GM18907 (cell line): ENCODE data around the gene SLC36A1.

Experiments used
- ATAC-seq: cut with Tn5 transposase; IDR thresholded peaks from one replicate; pipeline ENCODE4 v1.9.1; 2021; ENCODE audit warnings: mild to moderate bottlenecking, moderate library complexity; ENCODE audit not compliant: unreplicated experiment

The SLC36A1 gene

DNA sequence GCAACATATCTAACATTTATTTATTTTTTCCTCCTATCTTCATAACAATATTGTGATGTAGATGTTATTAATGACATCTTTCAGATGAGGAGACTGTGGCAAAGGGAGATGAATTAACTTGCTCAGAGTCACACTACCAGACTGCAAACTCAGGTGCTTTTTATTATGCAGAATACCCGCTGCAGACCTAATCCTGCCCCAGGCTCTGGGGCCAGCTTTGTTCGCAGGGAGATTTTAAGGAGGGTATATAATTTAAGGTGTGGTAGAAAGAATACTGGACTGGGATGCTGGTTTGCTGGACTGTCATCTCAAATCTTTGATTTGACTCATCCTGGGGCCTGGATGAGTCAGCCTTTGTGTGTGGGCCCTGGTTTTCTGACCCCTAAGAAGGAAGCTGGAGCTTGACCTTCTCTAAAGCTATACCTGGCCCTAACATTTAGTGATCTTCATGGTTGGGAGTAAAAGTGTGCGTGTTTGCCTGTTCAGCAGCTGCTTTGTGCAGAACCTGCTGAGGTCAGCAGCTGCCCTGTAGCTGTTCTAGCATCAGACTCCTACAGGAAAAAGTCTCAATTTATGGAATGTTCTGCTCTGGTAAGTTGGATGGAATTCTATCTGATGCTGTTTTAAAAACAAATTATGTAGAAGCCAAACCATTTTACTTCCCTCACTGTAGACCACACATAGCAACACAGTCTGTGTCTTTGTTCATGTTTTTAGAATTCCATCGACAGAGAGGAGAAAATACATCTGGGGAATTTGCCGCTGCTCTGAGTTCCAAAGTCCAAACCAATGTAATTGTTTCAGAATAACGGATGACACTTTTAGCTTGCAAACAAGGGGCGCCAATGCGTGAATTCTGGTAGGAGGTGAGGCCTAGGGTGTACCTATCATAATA lies 4.5 kb downstream of the SLC36A1 start:
- peak; percentile 67 for ATAC-seq

DNA sequence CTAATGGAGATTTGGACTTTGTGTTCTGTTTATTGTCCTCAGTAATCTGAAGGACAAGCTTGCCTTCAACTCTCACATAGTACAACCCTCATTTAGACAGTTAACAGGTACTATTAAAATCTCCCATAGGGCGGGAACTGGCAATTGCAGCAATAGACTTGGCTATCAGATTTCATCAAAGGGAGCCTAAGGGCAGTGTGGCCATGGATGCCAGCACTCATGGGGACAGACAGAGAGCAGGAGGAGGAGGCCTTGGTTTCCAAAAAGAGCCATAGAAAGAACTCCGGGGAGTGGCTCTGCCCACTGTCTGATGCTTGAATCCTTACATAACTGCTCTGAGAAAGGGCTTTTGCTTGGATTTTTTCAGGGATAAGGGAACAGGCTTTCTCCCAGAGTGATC lies 6.8 kb downstream of the SLC36A1 start:
- ATAC-seq: no peak

DNA sequence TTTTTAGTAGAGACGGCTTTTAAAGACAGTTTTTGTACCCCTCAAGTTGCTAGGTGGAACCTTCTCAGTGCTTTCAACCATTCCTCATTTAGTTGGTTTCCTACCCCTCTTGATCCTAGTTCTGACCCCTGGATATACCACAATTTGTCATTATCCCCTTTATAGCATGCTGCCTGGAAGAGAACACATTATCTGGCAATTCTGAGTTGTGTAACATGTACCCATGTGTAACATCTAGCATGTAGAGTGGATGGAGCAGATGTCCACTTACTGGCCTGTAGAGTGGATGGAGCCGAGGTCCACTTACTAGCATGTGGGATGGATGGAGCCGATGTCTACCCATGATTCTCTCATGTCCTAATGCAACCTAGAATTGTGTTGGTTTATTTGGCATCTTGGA lies 7.5 kb downstream of the SLC36A1 start:
- no peak for ATAC-seq

DNA sequence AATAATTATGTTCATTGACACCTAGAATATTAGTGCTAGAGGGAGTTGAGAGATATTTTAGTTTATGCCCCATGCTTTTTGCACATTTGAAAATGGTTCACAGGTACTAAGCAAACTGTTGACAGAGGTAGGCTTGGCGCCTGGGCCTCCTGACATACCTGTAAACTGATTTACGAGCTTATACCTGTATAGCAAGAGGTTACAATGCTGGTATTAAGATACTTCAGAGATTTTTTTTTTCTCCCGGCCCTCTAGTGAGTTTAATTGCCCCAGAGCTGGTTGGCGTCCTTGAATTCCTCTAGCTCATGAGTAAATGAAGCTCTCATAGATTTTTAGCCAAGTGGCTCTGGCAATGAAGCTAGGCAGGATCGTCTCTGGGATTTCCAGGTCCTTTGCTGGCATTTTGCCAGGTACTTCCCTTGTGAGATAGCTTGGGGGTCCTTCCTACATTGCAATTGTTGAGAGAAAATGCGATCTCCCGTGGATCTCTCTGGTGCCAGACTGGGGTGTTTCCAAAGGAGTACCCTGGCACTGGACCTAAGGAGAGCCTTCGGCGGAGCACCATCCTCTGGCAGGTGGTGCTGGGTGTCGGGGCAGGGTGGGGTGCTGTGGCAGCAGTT lies 9.0 kb downstream of the SLC36A1 start:
- ATAC-seq: no peak

DNA sequence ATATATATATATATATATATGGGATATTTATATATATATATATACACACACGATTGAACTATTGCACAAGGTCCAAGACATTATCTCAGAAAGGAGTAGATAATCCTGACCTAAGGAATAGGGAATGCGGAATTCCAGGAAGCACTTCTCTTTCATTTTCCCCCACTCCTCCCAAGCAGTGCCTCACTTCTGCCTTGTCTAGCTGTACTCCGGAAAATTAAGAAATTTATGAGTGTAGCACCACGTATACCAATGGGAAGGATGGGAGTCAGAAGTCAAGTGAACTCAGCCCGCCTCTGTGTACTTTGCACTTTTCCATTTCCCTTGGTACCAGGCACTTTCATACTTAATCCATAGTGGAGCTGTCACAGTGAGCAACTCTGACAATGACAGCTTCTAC lies 10.9 kb downstream of the SLC36A1 start:
- no peak for ATAC-seq

DNA sequence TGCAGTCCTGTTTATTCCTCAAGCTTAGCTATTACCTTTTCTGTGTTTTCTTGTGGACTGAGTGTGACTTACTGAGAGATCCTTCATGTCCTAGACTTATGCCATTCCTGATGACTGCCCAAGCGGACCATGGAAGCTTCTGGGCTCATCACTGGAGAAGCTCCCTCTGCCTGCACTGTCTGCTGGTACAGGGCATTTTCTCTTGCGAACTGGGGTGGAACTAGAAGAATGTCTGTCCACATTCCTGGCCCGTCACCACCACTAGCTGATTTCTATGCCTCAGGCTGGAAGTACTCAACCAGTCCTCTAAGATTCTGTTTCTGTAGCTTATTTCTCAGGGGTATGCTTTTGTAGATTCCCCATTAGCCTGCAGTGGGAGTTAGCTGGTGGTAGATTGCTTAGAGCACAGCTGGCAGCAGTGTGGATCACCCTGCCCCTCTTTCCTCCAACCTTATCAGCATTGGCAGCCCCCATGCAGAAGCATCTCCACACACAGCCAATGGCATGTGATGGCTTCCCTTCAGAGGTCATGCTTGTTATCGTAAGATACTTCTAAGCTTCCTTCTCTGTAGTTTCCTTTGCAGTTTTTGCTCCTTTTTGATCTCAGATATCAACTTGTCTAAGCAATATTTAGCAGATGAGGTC lies 12.4 kb downstream of the SLC36A1 start:
- ATAC-seq: no peak

DNA sequence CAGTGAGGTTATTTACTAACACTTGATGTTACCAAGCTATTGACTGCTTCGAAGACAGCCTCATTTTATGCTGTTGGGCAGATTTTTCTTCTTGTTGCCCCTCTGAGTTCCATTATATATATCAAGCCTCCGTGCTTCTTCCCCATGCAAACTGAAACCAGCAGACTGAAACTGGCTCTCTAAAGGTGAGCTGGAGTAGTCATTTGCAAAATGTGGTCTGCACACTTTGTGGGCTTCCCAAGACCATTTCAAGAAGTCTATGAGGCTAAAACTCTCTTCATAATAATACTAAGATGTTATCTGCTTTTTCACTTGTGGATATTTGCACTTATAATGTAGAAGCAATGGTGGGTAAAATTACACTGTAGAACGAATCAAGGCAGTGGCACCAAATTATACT lies 13.9 kb downstream of the SLC36A1 start:
- peak; percentile 98 for ATAC-seq

DNA sequence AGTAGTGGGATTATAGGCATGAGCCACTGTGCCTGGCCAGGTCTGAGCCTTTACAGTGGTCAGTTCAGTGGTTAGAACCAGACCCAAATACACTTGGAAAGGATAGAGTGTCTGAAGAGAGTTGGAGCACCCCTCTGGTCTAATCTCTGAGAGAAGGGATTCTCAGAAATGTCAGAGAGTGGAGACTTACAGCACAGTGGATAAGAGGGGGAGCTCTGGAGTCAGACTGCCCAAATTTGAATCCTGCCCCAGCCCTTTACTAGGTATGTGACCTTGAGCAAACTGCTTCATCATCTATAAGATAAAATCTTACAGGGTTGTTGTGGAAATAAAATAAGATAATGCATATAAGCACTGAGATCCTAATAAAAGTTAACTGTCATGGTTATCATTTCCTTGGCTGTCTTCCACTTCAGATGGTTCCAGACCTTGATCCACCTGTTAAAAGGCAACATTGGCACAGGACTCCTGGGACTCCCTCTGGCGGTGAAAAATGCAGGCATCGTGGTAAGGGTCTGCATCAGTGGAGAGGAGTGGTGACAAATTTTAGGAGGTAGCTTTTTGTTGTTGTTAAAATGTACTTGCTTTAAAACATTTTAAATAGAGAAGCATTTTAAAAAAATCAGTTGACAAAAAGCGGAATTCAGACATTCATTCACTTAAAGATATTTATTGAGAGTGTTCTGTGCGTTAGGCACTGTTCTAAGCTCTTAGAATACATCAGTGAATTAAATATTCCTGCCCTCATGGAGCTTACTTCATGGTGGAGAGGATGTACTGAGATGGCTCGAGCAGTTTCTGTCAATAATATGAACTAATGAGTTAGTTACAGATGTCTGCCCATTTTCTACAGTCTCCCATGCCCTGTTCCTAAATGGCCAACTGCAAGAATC lies 16.0 kb downstream of the SLC36A1 start:
- no peak for ATAC-seq

DNA sequence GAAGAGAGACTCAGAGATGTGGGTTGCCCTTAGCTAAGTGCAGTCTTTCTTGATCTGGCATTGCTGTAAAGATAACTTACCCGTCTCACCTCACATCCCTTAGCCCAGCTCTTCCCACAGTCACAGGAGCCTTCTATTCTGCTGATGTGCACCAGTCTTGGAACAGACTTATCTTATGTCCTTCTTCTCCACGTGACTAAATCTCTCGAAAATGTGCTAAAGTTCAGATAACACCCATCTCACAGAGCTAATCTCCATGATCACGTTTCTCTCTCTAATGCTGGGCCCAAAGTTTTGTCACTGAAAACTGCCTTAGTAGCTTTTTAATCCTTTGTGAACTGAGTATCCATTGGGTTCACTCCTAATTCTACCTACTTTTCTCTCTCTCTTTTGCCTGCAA lies 16.7 kb downstream of the SLC36A1 start:
- no peak for ATAC-seq

DNA sequence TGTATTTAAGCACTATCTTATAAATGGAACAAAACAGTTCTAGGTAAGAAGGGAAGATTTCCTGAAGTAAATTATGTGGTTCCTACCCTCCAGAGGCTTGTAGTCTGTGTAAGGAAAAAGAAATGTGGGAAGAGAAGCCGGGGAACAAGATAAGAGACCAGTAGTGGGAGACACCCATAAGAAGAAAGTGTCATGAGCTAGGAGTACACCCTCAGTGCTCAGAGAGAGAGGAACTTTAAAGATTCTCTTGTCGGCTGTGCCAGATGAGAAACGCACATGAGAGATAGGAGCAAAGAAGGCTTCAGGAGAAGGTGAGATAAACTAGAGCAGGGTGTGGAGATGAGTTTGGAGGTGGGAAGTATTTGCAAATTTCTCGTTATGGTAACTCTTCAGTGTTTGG lies 18.1 kb downstream of the SLC36A1 start:
- ATAC-seq: no peak

DNA sequence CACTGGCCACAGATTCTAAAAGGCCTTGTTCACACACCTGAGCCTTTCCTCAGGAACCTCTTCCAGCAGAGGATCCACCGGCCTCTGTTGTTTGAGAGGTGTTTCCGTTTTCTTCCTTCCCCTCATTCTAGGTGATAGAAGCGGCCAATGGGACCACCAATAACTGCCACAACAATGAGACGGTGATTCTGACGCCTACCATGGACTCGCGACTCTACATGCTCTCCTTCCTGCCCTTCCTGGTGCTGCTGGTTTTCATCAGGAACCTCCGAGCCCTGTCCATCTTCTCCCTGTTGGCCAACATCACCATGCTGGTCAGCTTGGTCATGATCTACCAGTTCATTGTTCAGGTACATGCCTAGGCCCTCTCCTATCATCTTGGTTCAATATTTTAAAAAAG lies 20.2 kb downstream of the SLC36A1 start:
- no peak for ATAC-seq

DNA sequence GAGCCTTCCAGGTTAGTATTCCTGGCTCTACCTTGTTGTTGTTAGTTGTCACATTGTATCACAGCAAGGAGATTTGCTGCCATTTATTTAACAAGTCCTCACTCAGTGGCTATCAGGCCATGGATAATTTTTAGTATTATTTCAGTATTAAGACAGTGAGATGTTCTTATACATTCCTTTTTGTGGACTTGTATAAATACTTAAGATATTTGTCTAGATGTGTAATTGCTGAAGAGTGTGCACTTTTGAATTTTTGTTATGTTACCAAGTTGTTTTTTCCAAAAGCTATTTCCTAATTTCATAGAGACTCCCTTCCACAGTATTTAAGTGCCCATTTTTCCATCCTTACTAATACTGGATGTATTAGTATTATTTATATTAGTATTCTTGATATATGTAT lies 22.0 kb downstream of the SLC36A1 start:
- ATAC-seq: no peak

DNA sequence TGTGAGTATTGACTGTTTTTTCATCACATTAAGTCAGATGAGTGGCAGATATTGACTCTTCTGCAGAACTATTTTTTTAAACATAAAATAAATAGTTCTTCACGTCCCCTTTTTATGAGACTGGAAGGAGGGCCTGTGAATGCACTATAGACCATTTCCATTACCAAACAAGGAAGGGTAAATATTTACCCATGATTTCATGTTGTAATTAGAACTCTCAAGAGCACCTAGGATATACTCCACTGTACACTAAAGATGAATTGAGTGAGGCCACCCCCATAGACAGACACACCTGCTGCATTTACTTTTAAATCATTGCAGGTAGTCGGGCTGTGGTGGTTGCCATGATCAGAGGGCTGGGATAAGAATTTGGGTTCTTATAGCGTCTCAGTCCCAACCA lies 22.6 kb downstream of the SLC36A1 start:
- ATAC-seq: no peak

DNA sequence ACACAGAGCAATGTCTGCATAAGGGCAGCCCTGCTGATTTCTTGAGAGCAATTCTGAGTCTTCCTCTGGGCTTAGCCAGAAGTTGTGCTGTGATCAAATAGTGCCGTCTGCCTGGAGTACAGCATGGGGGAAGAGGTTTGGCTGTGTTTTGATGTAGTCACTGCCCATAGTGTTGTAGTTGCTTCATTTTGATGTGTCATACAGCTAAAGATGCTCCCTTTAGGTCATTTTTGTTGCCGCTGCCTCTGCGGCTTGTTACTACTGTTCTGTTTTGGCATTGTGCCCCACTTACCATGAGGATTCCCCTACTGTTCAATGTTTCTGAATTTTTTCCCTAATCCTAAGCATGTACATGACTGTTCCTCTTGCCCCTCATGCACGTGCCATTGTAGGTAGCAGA lies 23.0 kb downstream of the SLC36A1 start:
- no peak for ATAC-seq

DNA sequence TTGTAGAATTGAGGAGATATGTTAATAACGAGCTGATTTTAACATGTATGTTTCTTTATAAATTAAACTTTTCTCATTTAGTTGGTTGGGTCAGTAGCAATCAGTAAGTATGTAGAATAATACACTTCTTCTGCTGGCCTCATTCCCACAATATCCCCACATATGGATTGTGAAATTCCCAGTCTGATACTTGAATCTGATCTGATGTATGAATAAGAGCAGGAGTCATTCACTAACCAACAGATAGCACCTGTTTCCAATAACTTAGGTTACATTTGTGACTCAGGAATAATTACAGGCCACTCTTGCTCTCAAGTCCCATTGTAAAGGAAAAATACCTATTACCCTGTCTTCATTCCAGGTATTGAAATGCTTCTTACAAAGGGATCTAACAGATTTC lies 23.9 kb downstream of the SLC36A1 start:
- ATAC-seq: no peak

DNA sequence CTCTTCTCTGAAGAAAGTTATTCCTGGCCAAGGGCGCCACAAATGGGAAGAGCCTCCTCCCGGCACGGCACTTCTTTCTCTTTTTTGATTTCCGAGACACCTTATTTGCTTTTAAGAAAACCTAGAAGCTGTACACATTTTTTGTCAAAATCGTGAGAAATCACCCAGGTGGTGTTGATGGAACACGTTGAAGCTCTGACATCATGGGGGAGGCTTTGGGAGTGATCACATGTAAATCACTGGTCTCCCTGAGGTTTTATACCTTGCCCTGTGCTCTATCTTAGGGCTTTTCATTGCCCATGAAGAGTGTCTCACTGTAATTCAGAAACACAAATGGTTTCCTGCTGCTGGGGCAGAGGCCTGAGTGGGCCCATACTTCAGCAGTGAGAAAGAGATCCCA lies 27.4 kb downstream of the SLC36A1 start:
- ATAC-seq: no peak

DNA sequence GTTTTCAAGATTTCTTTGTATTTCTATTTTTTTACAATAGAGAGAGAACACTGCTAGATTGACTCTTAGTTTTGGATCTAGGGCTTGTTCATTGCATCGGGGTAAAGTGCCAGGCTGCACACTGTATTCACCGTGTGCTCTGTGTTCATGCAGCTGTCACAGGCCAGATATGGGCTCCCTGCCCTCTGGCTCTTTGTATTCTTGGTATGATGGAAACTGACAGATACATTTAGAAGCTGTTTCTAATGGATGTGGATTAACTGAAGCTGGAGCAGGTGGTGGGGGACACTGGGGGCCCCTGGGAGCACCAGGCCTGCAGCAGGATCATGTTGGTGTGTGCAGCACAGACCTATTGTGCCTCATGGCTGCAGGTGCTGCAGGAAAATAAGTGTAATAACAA lies 28.0 kb downstream of the SLC36A1 start:
- no peak for ATAC-seq

DNA sequence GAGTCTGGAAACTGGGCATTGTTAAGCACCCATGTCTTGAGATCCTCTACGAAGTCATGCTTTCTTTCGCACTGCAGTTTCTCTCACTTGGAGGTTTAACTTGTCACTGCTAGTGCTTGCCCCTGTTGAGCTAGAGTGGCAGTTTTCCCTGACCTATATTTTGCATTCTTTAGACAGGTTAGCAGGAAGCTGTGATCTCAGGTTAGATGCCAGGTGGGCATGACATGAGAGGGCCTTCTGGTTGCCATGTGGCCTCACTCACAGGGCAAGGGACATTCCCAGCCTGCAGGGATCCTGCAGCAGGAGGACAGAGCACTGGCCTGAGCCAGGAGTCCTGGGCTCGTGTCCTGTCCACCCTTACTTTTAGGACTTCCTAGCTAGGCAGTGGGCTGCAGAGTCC lies 28.6 kb downstream of the SLC36A1 start:
- ATAC-seq: no peak

DNA sequence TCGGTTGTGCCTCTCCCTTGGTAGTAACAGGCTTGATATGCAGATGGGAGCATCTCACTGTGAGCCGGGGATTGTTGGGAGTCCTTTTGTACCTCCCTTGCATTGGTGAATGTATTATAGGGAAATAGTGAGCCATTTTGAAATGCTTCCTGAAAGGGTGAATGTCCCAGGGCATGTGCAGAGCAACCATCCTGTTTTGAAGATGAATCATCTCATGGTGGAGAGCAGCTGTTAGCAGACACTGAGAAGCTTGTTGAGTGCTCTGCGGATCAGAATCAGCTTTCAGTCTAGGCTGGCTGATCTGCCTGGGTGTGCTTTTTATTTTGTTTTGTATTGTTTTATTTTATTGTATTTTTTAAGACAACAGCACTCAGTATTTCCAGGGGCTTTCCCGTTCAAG lies 29.7 kb downstream of the SLC36A1 start:
- ATAC-seq: no peak

DNA sequence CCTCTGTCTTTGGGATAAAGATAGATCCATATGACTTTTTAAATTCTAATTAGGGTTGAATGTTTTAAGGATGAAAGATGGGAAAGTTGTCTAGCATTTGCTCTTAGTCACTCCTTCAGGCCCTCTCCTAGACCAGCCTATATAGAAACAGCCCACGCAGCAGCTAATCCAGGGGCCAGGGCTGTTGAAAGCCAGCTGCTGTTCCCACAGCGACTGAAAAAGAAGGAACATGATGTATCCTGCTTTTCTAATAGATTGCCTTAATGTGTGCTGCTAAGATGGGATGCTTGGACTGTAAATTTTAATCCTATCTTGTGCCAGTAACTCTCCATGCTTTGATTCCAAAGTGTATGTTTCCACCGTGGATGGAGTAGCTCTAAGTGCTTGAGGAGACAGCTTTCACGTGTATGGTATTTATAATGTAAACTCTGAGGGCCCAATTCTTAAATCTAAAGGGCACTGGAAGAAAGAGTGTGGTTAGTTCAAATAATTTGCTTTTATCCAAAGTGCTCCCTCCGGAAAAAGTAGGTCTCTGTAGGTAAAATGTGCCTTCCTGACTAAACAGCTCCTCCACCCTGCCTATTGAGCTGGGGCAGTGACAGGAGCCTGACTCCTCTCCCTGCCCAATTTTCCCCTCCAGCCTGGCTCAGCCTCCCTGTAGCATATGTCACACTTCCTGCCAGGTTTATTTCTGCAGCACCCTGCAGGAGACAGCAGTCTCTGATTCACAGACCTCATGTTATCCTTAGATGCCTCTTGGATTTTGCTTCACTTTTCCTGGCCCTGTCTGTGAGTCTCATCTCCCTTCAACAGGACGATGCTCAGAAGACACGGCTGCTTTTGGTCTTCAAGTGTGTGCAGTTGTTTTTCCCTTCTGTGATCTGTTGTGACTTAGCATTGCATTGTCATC lies 33.2 kb downstream of the SLC36A1 start:
- ATAC-seq: no peak
